Stimulated activated CD8-positive, alpha-beta memory T cell treated with anti-CD3 and anti-CD28 coated beads, Interleukin-7, amount 100 ng/mL, for 1 hour (primary cell): ENCODE measurements around the gene NPTN.
A peak's percentile ranks its signal among the peaks of the same experiment; 100 is the strongest.
"Not testable (repeated sequence)": the region's sequence is repeated elsewhere in the genome, so short reads cannot be mapped to it uniquely, and the experiment has no call there.

ENCODE experiments used
- DNase-seq, 2 donors: peaks; one replicate each; pipeline ENCODE4 v3.0.0-alpha.2; 2020; ENCODE audit warnings: low read depth in 2 of 2

NPTN gene

DNA sequence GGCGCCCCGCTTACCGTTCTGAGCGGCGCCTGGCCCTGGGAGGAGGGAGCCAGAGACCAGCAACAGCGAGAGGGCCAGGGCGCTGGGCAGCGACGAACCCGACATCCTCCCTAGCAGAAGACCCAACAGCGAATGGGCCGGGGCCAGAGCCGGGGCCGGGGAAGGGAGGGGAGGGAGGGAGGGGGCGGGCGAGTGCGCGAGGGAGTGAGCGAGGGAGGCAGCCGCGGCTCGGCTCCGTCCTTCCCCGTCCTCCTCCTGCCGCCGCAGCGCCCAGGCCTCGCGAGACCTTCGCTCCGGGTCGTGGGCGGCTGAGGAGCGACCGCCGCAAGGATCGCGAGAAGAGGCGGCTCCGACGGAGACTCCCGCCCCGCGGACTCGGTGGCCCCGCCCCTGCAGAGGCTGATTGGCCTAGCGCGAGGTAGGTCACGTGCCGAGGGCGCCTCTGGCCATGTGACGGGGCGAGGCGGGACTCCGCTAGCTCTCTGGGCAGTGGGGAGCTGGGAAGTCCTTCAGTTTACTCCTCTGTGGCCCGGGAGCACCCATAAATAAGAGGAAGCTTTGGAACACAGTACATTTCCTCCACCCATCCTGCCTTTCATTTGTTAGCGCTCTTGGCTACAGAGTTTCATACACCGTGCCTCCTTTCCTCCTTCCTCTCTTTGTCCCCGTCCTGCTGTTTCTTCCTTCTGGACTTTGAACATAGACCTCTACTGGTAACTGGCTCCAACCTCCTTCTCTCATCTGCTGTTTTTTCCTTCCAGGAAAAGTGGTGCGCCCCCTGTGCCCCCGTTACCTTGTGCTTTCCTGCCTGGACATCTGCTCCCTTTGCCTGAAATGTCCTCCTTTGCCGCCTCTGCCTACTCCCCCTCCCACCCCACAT, at the start of gene NPTN:
NPTN (minus strand) TSS at position 279 of the 880 bp plus-strand sequence; CDS start at position 105, 174 bp downstream.
- DNase-seq = peak; percentile 95 to 96

DNA sequence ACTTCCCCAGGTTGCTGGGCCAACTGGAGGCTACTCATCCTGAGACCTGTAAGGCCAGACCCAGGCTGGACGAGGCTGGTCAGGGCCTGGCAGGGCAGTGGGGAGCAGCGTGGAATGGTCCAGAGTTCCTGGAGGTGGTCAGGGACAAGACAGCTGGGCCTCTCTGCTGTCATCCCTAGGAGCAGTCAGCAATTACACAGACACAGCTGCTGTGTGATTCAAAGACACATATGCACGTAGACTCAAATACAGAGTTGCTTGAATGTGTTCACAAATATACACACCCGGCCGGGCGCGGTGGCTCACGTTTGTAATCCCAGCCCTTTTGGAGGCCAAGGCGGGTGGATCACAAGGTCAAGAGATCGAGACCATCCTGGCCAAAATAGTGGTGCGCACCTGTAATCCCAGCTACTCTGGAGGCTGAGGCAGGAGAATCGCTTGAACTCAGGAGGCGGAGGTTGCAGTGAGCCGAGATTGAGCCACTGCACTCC, 49.5 kb upstream of the NPTN start:
- no peak for DNase-seq

GRCh38 chr15:73681856-73682599, 48.8 kb upstream of the NPTN start:
- DNase-seq = no peak

- no peak for DNase-seq
Measured at GRCh38 chr15:73681063-73681462, 47.9 kb upstream of the NPTN start.

- no peak for DNase-seq
Measured at GRCh38 chr15:73680549-73680948, 47.4 kb upstream of the NPTN start.

DNA sequence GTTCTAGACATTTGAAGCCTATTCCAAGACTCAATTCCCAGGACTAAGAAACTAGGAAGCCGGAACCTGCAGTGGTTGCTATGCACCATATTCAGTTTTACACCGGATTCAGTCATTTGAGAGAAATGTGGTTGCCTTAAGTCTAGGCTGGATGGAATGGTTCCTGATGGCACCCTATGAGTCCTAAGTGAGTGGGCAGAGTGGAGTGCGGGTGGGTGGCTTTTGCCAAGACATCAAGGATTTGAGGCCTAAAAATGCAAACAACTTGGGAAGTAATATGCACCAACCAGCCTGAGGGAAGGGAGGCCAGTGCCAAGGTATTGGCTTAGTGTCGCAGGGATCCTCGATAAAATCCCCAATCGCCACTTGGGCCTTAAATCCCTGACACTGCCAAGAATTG, 46.8 kb upstream of the NPTN start:
- DNase-seq = no peak

DNA sequence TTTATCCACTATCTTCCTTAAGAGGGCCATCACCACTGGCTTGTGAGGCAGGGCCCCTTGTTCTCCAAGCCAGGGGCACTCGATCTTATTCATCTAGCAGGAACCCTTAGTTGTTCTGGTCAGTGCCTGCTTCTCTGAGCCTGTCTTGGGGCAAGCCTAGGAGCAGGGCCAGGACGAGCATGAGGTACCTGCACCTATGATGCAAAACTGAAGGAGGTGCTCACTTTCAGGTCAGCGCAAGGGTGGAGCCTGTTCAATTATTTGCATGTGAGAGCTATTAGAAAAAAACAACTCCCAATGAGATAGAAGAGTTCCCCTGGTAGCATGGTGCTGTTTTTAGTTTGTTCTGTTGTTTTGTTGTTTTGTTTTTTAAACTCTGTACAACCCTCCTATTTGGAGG, 46.0 kb upstream of the NPTN start:
- no peak for DNase-seq

- DNase-seq = no peak
Measured at GRCh38 chr15:73678498-73678897, 45.3 kb upstream of the NPTN start.

DNA sequence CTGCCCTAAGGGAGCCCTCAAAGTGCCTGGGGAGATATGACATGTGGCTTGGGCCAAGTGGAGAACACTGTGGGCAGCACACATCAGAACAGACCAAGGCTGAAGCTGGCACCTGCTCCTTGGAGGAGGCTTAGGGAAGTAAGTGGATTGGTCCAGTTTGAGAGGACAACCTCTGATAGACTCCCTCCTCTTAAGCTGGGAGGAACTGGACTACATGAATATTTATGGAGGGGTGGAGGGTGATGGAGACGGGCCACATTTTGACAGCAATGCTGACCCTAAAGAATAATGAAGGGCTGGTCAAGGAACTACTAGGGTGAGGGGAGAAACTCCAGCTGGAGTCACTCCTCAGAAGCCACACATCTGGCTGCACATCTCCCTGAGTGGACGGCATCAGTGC, 44.5 kb upstream of the NPTN start:
- DNase-seq = no peak

DNA sequence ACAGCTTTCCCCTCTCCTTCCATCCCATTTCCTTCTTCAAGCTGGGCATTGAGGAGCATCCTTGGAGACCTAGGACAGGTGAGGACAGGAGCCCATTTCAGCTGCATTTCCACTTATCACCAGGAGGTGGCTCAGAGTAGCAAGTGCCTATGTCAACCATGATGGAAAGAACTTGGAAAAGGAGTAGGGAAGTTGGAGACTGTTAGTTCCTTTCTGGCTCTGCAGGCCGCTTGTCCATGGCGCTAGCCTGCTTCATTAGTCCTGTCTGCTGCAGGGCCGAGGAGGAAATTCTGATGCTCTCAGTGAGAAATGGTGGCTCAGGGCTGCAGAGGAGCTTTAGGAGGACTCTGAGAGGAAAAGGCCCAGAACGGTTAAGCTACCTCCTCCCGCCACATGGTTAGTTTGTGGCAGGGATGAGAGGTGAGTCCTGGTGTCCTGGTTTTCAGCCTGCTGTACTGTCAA, 44.0 kb upstream of the NPTN start:
- peak; percentile 17 to 23 for DNase-seq

DNA sequence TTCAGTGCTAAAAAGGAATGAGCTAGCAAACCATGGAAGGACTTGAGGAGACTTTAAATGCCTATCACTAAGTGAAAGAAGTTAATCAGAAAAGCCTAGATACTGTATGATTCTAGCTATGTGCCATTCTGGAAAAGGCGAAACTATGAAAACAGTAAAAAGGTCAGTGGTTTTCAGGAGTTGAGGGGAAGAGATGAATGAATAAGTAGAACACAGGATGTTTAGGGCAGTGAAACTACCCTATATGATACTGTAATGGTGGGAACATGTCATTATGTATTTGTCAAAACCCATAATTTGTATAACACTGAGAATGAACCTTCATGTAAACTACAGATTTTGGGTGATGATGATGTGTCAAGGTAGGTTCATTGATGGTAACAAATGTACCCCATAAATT, 41.4 kb upstream of the NPTN start:
- no peak for DNase-seq

DNA sequence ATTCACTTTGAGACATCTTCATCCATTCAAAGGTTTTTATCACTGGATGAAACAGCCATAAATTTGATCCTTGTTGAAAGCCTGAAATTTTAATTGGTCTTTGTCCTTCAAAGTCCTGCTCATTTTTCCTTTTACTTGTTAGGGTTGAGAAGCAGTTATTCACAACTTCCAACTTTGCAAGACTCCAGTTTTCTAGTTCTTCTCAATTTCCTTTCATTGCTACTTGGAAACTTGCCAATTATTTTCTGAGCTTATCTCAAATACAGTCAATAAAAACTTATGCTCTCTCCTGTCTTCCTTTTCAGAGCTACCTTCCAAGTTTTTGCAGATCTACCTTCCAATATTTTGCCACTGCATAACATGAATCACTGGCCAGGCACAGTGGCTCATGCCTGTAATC, 27.3 kb upstream of the NPTN start:
- DNase-seq = no peak

DNA sequence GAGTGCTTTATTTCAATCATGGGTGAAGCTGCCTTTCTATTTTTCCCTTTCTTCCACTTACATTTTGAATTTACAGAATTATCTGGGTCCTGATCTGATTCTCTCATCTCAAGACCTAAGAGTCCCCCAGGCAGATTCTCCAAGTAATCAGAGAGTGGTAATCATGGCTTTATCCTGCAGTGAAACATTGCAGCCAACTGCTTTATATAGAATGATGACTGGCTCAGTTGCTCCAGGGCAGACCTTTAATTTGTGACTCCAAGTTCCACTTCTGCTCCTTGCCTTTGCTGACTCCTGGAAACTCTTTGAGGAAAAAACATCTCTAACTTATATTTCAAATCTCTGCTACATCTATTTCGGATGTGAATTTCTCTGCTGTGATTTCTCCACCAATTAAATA, 25.5 kb upstream of the NPTN start:
- no peak for DNase-seq

- DNase-seq = no peak
Measured at GRCh38 chr15:73655724-73656123, 22.5 kb upstream of the NPTN start.

DNA sequence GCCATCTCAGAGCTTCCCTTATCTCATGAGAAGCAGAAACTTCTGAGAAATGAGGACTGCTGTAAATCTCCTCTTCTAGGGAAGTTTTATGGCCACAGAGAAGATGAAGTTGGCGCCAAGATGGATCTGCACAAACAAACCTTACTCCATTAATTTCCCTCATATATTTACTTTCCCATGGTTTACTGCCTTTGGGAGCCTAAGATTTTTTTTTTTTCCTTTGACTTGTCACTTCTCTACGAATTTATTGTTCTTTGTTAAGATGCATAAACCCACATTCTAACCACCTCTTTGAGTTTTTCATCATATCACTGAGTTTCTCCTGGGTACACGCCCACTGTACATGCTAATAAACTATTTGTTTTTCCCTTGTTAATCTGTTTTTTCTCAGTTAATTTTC, 21.5 kb upstream of the NPTN start:
- DNase-seq = no peak

- no peak for DNase-seq
Measured at GRCh38 chr15:73650416-73651126, 17.4 kb upstream of the NPTN start.

DNA sequence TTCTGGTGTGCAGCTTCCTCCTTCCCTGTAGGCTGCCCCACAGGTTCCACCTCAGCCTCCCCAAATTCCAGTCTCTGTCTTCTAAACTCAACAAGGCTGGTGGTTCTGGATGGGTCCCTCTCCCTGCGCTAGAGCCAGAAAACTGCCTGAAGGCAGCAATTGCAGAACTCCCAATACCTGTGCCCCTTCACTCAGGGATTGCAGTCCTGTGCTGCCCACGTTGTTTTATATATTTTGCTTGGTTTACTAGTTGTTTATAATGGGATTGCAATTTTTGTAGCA, 14.8 kb upstream of the NPTN start:
- DNase-seq = no peak

DNA sequence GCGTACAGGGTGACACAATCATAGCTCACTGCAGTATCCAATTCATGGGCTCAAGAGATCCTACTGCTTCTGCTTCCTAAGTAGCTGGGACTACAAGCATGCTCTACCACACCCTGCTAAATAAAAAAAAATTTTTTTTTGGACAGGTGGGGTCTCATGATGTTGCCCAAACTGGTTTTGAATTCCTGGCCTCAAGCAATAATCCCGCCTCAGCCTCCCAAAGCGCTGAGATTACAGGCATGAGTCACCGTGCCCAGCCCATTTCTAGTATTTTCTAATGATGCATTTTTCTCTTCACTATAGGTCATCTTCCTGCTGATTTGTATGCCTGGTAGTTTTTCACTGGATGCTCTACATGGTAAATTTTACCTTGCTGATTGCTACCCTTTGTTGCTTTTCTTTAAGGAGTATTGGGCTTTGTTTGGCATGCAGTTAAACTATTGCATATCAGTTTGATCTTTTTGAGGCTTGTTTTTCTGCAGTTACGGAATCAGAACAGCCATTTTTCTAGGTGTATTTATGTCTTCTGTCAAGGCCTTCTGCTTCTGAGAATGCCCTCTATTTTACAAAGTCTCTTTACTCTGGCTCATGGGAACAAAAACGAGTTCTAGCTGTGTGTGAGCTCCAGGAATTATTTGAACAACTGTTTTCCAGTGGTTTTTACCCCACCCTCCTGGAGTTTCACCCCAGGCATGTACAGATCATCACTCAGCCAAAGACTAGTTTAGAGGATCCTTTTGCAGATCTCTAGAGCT, 14.2 kb upstream of the NPTN start:
- no peak for DNase-seq

DNA sequence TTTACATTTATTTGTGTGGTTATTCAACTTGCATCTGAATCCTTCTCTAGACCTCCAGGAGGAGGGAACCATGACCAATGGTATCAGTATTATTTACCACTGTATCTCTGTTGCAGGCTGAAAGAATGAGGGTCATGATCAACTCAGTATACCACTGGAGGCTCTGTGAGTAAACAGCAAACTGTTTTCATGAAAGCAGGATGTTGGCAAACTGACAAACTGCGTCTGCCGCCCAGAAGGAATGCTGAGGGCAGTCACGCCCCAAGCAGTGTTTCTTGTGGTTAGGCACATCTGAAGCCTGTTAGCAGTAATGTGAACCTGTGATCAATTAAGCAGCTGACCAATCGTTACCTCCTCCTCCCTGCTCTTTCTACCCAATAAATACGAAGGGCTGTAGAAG, 6.3 kb upstream of the NPTN start:
- not testable (repeated sequence) for DNase-seq

DNA sequence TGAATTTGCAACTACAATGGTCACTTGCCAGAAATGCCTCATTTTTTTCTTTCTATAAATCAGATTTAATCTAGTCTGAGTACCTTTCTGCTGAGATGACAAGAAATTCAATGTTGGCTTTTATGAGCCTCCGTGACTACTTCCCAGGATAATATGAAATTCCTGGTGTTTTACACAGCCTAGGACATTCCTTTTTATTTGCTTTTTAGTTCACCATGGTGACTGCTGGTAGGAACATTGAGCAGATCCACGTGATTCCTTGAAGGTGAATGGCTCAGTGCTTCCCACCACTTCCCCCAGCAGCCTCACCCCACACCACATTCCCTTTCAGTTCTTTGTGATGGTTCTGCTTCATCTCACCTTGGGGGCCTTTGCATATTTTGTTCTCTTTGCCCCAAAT, 4.3 kb upstream of the NPTN start:
- DNase-seq = no peak

GRCh38 chr15:73633991-73634495, 854 bp upstream of the NPTN start:
- DNase-seq = no peak

GRCh38 chr15:73632670-73633058, 525 bp downstream of the NPTN start:
- DNase-seq = no peak
